GM10248 (cell line): ENCODE results near the gene F7.

ENCODE experiments used
- CTCF ChIA-PET: fragments of 300-600 bp; sonication (Branson Sonifier 250); formaldehyde crosslinking; extraction: SDS; loops from one replicate; lab custom pipeline; 2021; ENCODE audit warnings: antibody characterized with exemption; lab: Yijun Ruan, JAX
- POLR2A ChIA-PET: fragments of 350-650 bp; sonication (Branson Sonifier 250); formaldehyde crosslinking; extraction: SDS; loops from one replicate; lab custom pipeline; 2020; ENCODE audit warnings: antibody characterized with exemption; lab: Yijun Ruan, JAX
- DNase-seq: peaks from one replicate; pipeline ENCODE4 v3.0.0; 2012; ENCODE audit errors: extremely low spot score
- CTCF ChIP-seq: IDR thresholded peaks from 2 replicates; pipeline ENCODE4 v1.5.1; 2012; ENCODE audit warnings: mild to moderate bottlenecking, low read depth; ENCODE audit errors: extremely low read depth, missing control alignments, control extremely low read depth

Gene F7

GRCh38 chr13:113082198-113083021 lies 23.2 kb upstream of the F7 start:
- no peak for TF ChIP-seq CTCF
- CTCF ChIA-PET = interaction anchor here (0.7 kb wide), 1 partner anchor 12 kb away, joined by 3 read pairs; no protein-coding TSS in a partner anchor

DNA sequence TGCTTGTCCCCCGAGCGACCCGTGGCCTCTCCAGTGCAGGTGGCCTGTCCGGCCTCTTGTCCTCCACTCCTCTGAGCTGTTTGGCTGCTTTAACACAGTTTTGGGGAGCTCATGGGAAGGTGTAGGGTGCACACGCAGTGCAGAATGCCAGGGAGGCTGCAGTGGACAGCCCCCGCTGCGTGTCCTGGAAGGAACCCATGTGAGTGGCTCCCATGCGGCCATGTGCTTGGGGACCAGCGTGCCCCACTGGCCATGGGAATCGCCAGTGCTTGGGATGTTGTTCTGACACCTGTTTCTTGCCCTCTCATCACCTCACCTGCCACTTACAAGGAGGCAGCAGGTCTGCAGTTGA lies 22.6 kb upstream of the F7 start:
- no peak for TF ChIP-seq CTCF
- DNase-seq = no peak
- CTCF ChIA-PET = interaction anchor here (0.7 kb wide), 1 partner anchor 12 kb away, joined by 3 read pairs; no protein-coding TSS in a partner anchor
- POLR2A ChIA-PET = no interaction called here

More at GRCh38 chr13:113082198-113083021, 23.2 kb upstream of the F7 start:
- POLR2A ChIA-PET = no interaction called here
- DNase-seq = no peak

DNA sequence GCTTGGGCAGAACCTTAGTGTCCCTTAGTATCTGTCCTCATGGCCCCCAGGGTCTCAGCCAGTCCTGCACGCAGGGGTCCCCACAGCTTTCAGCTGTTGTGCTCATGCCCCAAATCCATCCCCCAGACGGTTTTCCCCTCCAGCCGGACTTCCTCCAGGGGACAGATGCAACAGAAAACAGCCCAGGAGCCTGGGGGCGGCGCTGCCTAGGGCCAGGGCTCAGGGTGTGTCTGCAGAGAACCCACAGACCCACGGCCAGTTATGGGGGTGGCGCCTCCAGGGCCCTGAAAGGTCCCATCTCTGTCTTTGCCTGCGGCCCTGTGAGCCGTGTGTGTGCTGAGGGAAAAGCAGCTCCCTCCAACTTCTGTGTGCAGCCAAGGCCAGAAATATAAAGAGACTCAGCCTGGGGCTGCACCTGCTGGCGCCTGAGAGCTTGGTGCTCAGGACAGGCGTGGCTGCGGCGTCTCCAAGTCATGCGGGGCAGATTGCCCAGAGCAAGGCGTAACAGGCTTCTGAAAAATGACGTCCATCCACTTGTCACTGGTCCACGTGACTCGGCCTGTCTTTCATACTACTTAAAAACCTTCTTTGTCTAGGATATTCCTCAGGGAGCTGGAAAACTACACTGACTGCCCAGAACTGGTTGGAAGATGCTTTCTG lies 22.1 kb upstream of the F7 start:
- ChIA-PET CTCF (interaction anchor here (0.7 kb wide), 1 partner anchor 11 kb away, joined by 3 read pairs; no protein-coding TSS in a partner anchor), POLR2A (no interaction called here)
- DNase-seq = no peak
- no peak for TF ChIP-seq CTCF

DNA sequence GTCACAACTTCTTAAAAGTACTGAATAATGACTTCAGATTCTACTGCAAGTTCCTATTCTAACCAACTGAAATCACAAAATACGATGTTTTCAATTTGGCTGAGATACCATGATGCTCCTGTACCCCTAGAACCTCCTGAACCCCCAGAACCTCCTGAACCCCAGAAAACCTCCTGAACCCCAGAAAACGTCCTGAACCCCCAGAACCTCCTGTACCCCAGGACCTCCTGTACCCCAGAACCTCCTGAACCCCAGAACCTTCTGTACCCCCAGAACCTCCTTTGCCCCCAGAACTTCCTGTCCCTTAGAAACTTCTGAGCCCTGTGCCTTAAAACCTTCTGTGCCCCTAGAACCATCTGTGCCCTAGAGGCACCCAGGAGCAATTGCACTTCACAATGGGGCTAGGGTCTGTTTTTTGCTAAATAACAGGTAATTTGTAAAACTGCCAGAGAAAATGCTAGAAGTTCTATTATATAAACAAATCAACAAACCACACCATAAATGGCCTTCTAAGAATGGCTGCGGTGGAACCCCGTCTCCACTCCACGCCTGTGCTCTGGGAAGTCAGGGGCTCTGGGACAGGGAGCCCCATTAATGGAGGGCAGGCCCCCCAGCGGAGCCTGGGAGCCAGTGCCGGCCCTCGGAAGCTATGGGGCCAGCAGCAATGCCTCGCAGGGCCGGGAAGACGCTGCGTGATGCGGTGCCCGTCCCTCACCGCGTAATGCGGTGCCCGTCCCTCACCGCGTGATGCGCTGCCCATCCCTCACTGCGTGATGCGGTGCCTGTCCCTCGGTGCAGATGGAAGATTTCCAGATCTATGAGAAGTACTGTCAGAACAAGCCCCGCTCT lies 21.3 kb upstream of the F7 start:
- POLR2A ChIA-PET = no interaction called here
- TF ChIP-seq CTCF = no peak
- CTCF ChIA-PET = no interaction called here
- no peak for DNase-seq

- TF ChIP-seq CTCF = no peak
- ChIA-PET CTCF (no interaction called here), POLR2A (no interaction called here)
- no peak for DNase-seq
These were observed 20.5 kb upstream of the F7 start for GRCh38 chr13:113084943-113085540.
